HG02973 (cell line): ENCODE measurements around the gene SLCO2A1.

ENCODE experiments used
- ATAC-seq: cut with Tn5 transposase; IDR thresholded peaks from one replicate; pipeline ENCODE4 v1.9.1; 2021; ENCODE audit warnings: moderate library complexity; ENCODE audit not compliant: unreplicated experiment

SLCO2A1 gene

DNA sequence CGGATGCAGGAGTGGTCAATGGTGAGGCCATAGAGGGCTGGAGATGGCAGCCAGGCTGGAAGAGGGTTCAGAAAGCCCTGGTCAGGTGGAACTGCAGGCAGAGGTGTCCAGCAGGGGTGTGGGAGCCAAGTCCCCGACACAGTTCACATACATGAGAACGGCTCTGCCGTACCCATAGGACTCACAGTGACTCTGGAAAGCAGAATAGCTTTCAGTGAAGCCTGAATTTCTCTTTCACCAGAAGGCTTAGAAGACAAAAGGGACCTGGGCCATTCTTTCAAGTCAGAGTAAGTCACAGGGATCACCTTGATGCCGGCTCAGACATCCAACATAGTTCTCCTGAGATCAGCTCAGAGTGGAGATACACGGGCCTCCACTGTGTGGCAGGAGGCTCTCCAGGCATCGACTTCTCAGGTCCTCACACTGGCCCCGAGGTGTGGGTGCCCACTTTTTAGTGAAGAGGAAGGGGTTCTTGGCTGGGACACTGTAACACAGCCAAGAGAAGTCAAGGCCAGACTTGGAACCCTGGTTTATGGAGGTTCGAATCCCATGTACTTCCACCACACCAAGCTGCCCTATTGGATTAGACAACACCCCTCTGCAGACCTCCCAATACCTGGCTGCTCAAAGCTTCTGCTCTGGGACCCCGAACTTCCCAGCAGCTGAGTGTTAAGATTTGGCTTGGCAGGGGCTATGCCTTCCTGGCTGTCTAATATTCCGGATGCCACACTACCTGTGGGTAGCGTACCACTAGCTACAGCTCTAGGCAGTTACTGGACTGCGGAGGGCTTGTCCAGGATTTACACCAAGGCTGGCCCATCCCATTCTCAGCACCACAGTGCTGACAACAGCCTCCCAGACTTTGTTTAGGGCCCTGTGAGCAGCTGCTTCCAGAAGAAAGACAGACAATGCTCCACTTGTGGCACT is 93.6 kb downstream of the SLCO2A1 start:
- no peak for ATAC-seq

DNA sequence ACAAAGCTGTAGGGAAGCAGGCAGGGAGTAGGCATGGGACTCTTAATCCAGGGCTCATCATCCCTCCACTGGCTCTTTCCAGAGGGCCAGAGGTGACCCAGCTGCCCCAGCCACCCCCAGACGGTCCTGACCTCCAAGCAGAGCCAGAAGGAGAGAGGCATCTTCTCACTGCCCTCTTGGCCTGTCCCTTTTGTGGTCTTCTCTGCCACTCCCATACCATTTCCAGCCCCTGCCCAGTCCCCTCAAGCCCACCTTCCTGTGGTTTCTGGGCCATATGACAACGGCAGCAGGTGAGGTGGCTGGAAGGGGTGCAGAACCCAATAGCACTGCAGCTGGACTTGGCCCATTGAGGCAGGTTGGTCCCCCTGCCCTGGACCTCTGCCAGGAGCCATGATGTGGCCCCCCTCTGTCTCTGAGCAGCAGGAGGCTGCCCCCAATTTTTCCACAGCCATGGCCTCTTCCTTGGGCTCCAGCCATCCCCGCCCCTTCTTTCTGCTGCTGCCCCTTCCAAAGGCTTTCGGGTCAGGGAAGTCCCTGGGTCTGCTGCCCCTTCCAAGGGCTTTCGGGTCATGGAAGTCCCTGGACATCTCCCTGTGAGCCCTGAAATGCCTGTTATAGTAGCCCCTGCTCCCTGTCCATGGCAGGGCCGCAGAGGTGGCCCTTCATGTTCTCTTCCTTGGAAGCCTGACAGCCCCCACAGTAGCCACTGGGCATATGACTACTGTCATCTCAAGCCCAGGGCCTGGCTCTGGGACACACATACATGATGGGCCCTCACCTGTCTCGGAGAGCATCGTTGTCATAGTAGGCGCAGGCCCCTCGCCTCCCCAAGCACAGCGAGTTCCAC is 94.5 kb downstream of the SLCO2A1 start:
- no peak for ATAC-seq

DNA sequence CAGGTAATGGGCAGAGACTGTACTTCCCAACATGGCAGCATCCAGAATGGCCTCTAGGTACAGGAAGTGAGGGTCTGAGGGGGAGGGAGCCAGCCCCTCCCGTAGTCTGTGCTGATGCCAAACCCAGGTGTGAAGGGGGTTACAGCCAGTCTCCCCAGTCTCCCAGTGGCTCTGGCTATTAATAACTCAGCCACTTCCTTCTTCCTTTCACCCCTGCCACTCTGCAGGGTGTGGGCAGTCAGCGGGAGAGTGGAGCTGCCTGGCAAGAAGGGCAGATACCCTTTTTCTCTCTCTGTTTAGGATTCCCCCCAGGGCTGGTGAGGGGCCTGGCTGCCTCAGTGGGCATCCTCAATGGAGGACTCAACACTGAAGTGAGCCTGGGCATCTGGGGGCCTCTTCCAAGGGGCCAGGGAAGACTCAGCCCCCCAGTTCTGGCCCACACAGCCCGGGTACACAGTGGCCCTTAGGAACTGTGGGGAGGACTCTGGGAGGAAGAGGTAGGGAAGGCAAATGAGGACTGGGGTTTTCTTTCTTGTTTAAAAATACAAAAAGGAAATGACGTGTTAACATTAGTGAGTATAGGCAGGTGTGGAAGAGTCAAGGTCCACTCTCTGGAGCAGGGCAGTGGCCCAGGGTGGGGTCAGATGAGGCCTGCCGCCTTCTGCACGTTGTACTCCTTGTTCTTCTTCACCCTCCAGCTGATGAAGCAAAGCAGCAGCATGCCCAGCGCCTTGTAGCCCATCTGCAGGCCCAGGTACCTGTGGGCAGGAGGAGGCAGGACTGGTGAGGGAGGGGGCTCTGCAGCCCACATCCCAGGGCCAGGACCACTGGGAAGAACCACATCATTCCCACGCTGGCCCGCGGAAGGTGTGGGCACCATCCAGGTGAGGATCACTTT is 95.4 kb downstream of the SLCO2A1 start:
- ATAC-seq = no peak

DNA sequence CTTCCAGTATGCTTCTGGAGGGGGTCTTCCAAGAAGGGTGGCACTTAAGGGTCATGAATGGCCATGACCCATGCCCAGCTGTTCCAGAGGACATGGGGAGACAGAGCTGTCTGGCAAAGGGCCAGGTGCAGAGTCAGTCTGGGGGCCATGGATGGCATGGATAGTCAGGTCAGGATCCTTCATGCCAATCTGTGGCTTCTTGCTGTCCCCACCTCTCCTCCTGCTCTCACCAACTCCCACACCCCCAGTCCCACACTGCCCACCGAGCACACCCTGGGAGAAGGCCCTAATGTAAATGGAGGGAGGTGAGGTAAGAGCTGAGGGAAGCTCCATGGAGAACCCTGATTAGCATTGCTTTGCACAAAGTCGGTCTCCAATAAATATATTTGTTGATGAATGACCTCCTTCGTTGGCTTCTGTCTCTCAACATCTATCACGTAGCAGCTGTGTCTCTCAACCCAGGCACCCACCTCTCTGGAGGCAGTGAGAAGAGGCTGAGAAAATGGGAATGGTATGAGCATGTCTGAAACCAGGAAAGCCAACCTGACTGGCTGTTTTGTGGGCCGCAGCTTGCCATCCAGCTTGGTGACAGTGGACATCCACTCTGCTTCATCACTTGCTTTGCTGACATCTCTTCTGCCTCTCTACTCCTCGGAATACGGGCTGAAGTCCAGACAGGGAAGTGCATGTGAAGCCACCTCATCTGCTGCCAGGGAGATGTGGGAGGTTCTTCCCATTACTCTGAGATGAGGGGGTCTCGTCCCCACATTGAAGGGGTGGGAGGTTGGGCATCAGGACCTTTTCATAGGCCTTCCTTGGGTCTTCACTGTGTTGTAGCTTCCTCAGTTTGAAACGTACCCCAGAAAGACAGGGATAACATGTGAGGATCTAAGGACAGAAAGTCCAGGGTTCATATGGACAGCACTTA is 96.4 kb downstream of the SLCO2A1 start:
- no peak for ATAC-seq

DNA sequence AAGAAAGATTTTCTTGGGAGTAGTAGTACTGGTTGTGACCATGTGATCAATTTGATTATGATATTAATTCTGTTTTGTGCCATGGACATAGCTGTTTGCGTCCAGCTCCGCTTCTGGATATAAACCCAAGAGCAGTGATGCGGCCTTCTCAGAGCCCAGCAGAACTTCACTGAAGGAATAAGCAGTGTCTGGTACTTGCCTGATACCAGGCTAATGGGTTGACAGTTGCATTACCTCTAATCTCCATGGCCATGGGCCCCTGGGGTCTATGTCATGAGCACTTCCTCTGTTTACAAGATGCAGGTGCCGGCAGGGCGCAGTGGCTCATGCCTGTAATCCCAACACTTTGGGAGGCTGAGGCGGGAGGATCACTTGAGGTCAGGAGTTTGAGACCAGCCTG is 97.7 kb downstream of the SLCO2A1 start:
- no peak for ATAC-seq

DNA sequence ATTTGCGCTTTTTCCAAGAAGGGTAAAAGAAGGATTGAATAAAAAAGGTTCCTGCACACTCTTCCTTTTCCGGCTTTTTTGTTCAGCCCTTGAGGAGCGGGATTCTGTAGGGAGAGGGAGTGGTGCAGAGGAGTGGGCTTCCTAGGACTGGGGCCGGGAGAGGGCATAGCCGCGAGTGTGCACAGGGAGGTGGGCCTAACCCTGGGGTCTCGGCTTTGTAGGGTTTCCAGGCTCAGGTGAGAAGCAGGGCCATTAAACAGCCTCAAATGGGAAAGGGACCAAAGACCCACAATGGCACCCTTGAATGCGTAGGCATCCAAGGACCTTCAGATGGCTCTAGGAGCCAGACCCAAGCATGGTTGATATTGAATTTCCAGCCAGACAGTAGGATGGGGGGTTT is 98.6 kb downstream of the SLCO2A1 start:
- no peak for ATAC-seq

DNA sequence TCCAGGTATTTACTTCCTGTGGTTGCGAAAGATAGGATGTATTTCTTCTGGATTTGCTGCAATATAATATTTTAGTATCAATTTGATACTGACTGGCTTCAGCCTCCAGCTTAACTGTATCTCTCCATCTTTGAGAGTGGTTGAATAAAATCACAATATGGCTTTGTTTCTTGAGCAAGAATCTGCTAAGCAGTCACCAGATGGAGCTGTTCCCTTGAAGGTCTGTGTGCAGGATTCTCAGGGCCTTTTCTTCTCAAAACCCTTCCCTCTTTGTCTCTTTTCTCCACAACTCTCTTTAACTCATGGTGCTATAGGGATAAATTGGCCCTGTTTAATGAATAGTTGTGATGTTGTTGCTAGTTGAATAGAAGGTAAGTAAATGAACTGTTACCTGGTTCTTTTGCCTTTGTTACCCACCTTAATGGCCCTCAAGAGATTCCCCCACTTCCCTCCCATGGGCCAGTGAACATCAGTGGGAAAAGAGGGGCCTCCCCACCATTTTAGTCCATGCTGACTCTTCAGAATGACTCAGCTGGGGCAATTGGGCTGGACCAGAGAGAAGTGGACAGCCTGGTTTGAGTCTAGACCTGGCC is 99.3 kb downstream of the SLCO2A1 start:
- no peak for ATAC-seq

DNA sequence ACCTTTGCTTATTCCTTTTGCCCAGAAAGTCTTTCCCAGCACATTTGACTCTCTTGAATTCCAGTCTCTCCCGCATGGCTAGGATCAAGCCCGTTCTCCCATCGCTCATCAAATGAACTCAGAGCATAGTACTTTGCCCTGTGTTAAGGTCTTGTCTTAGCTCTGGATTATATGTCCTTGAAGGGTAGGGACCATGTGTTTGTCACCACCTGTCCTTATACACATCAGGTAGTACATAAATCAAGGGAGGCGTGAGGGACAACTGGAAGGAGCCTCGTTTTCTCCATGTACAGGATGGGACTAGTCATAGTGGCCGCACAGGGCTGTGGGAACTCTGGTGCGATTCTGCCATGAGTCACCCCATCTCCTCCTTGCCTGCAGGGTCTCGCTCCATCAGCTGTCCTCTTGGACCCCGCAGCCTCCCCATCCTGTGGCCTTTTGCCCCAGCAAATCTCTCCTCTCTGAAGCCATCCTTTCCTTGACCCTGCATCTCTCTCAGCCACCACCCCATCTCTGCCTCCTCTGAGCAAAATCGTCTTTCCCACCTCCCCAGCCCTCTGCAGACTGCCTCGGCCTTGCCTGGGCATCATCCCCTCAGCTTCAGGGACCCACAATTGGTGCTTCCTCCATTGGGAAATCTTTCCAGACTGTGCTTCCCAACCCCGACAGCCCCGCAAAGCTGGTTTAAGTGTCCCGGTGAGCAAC is 100.7 kb downstream of the SLCO2A1 start:
- no peak for ATAC-seq

DNA sequence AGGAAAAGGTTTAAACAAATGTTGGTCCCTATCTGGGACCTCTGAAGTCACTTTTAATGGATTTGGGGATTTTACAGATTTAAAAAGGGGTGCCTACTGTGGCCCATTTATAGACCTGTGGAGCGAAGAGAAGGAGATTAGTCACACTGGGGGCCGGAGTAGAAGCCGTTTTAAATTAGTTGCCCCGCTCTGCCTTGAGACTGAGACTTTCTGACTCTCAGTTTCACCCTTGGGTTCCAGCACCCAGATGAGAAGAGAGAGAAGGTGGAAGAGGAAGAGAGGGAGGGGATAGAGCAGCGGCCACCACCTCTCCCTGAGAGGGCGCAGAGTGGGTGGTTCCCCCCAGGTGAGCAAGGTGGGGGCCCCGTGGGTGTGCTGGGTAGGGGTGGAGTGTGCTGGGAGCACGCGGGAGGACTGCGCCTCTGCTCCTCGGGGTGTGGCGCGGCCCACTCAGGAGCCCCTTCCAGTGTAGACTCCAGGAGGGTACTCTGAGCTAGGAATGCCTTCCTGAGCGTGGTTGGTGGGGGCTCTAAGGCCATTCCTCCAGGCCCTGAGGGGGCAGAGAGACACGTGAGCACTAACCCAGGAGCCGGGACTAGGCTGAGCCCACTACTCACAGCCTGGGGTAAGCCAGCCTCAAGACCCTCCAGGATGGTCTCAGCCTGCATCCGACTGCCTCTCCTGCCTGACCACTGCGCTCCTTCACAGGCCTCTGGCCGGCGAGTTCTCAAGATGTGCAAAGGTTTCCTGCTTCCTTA is 101.4 kb downstream of the SLCO2A1 start:
- ATAC-seq = no peak

DNA sequence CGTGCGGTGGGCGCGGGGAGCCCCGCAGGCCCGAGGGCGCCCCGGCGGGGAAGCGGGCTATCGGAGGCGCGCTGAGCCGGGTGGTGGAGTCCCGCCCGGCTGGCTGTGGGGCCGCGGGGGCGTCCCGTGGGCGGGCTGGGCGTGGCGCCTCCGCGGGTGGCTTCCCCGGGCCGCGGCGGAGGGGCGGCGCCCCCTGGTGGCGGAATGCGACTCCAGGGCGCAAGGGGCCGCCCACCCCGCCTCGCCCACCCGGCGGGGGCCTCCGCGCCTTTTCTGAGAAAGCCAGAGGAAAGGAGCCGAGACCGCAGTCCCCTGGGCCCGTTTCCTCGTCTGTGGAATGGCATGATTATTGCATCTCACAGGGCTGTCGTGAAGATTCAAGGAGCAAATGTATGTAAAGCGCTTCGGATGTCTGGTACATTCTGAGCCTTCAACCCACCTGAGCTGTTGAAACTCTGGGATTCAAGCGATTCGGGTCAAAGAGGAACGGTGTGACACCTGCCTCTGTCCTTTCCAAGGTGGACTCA is 102.1 kb downstream of the SLCO2A1 start:
- ATAC-seq = no peak

DNA sequence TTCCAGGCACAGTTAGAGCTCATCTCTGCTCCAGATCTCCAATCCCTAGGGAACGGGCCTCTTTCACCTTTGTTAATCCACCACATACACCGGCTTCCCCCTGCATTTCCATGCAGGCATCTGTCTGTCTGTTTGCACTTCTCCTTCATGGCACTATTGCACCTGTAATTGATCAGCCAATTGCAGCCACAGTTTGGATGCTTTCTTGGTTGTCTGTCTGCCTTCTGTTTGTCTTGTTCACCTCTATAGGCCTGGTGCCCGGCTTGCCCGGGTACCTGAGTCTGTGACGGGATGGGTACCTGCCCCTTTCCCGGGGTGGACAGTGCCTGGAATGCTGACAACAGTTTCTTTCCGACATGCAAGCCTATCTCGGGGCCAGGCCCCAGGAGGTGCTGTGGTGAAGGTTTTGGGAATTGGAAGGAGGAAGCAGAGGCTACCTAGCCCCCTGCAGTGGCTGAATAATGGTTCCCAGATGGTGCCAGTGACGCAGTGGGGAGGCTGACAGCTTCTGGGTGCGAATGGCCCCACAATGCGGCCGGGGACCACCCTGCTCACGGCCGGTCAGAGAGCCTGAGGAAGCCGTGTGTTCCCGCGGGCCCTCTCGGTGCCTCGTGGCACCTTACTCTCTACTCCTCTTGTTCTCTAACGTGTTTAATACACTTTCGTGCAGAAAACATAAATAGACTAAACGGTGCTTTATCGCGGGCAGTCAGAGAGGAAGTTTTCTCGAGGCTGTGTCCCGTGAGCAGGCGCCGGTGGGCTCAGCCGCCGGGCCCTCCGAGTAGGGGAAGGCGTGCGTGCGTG is 102.8 kb downstream of the SLCO2A1 start:
- ATAC-seq = no peak

DNA sequence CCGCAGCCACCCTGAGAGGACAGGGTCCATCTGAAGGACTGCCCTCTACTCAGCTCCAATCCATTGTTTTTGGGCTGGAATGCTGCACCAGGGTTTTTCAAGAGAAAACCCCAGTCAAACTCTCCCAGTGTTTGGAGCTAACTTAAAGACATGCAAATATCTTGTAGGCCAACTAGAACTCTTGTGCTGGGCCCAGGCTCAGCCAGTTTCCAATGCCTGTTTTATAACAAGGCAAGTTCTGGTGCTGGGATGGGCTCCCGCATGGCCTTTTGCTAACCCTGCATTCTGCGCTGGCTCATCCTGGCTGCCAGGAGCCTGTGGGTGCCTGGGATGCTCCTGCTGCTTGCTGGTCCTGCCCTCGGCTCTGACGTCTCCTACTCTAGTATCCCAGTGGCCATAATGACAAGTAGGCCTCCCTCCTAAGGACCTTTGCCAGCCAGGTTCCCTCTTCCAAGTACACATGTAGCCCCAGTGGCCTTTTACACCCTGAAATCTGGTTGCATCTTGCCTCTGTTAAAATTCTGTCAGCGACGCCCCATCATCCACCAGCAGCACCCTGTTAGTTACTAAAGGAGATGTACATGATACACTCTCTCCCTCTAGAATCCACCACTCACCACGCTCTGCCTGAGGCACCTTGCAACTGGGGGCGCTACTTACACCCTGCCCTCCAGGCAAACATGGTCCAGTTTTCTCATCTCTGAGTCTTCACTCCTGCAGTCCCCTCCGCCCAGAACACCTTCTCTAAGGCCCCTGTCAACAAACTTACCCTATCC is 103.6 kb downstream of the SLCO2A1 start:
- no peak for ATAC-seq

DNA sequence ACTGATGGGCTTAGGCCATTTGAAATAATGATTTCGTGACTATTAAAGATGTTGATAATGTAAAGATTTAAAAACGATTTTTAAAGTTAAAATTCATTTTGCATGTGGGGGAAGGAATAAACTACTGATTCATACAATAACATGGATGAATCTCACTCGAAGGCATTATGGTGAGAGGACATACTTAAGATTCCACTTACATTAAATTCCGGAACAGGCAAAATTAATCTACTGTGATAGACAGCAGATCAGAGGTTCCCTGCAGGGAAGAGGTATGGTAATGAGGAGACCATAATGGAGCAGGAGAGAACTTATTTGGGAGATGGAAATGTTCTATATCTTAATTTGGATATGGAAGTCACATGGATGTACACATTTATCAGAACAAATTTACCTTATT is 105.7 kb downstream of the SLCO2A1 start:
- ATAC-seq = no peak

DNA sequence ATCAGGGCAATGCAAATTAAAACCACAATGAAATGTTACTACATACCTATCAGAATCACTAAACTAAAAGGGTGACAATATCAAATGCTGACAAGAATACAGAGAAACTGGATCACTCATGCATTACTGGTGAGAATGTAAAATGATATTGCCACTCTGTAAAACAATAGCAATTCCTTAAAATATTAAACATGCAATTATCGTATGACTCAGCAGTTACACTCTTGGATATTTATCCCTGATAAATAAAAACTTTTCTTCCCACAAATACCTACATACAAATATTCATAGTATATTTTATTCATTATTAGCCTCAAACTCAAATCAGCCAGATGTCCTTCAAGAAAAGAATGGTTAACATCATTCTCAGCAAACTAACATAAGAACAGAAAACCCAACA is 108.1 kb downstream of the SLCO2A1 start:
- ATAC-seq = no peak

DNA sequence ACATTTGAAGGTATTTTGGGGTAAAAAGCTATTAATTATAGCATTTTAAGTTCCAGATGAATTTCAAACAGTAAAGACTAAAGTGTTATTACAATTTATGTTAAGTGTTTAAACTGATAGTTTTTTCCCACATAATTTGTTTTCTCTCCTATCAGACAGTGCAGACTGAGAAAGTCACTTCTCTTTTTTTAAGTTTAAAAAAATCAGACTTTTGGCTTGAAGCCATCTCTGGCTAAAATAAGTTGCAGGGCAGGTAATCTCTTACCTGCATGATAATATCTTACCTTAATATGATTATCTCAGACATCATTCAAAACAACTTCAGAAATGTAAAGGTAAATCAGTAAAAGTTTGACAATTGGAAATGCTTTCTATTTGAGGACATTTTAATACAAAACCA is 112.6 kb downstream of the SLCO2A1 start:
- no peak for ATAC-seq
